Upper lobe of right lung (tissue), 1 donor: Measurements from ENCODE around the gene GNL3. TPM values are rescaled to one million over a fixed set of nuclear protein-coding genes. Genes with fewer than 3 reads are reported as not detected.
"Not testable (repeated sequence)": the region's sequence is repeated elsewhere in the genome, so short reads cannot be mapped to it uniquely, and the experiment has no call there.

Source experiments
- ATAC-seq: fragments of 200-7000 bp; cut with Tn5 transposase; one replicate; pipeline ENCODE4 v1.9.1; 2020; ENCODE audit warnings: mild to moderate bottlenecking, moderate library complexity
- DNase-seq: peaks from one replicate; pipeline ENCODE4 v3.0.0-alpha.2; 2020
- H3K27ac ChIP-seq: fragments of 200-600 bp; one replicate; pipeline ENCODE4 v1.8.0; 2022
- H3K27me3 ChIP-seq: fragments of 200-600 bp; one replicate; pipeline ENCODE4 v1.8.0; 2022; ENCODE audit warnings: mild to moderate bottlenecking
- H3K36me3 ChIP-seq: fragments of 200-600 bp; one replicate; pipeline ENCODE4 v1.8.0; 2022
- H3K4me1 ChIP-seq: fragments of 200-600 bp; one replicate; pipeline ENCODE4 v1.8.0; 2022
- H3K4me3 ChIP-seq: fragments of 200-600 bp; one replicate; pipeline ENCODE4 v1.8.0; 2022; ENCODE audit warnings: mild to moderate bottlenecking
- H3K9me3 ChIP-seq: fragments of 200-600 bp; one replicate; pipeline ENCODE4 v1.8.0; 2022
- intact Hi-C: fragments of 100-400 bp; cut with DNase I; formaldehyde crosslinking; loops from one replicate; pipeline ENCODE4 v1.11.0; 2022
- total RNA-seq: library from RNA; stranded (reverse); fragmentation: NEBNext Ultra II Directional; extraction: Animal tissue kit (Norgen Biotek cat#: 25700); gene quantifications from one replicate; pipeline ENCODE4 v1.2.1, GENCODE V29; 2021
- TF ChIP-seq, protein P1 (sequence below): fragments of 200-600 bp; IDR thresholded peaks from one replicate; pipeline ENCODE4 v1.8.0; 2022; ENCODE audit warnings: antibody characterized with exemption
- donor health status: DM: no; HTN: yes; CAD: no; lungs with severe emphysema.

The GNL3 gene
- total RNA-seq, 1 donor from 2014 or later, result 50.6 TPM

GRCh38 chr3:52719618-52720017, 33.8 kb downstream of the GNL3 start:
- DNase-seq (no peak), ATAC-seq (no peak)
- TF ChIP-seq, protein P1, sequence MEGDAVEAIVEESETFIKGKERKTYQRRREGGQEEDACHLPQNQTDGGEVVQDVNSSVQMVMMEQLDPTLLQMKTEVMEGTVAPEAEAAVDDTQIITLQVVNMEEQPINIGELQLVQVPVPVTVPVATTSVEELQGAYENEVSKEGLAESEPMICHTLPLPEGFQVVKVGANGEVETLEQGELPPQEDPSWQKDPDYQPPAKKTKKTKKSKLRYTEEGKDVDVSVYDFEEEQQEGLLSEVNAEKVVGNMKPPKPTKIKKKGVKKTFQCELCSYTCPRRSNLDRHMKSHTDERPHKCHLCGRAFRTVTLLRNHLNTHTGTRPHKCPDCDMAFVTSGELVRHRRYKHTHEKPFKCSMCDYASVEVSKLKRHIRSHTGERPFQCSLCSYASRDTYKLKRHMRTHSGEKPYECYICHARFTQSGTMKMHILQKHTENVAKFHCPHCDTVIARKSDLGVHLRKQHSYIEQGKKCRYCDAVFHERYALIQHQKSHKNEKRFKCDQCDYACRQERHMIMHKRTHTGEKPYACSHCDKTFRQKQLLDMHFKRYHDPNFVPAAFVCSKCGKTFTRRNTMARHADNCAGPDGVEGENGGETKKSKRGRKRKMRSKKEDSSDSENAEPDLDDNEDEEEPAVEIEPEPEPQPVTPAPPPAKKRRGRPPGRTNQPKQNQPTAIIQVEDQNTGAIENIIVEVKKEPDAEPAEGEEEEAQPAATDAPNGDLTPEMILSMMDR, result no peak
- H3K27me3 ChIP-seq, result no peaks in the 10 kb centered on the region
- intact Hi-C loops, result no loop called here
- H3K4me3 ChIP-seq, result no peak overlapping the region
- H3K4me1 ChIP-seq, result peaks cover 3% of the 10 kb centered on the region
- no peak overlapping the region for H3K27ac ChIP-seq
- H3K9me3 ChIP-seq, result no peaks in the 10 kb centered on the region
- no peaks in the 10 kb centered on the region for H3K36me3 ChIP-seq

GRCh38 chr3:52721002-52721729, 35.3 kb downstream of the GNL3 start:
- ATAC-seq, result peak; percentile 66
- H3K4me3 ChIP-seq, result no peak overlapping the region
- TF ChIP-seq, protein P1, result no peak
- H3K36me3 ChIP-seq, result no peaks in the 10 kb centered on the region
- no peak for DNase-seq
- H3K27ac ChIP-seq, result no peak overlapping the region
- no peaks in the 10 kb centered on the region for H3K9me3 ChIP-seq
- intact Hi-C loops, result no loop called here
- H3K4me1 ChIP-seq, result peaks cover 3% of the 10 kb centered on the region
- H3K27me3 ChIP-seq, result no peaks in the 10 kb centered on the region

- ATAC-seq (no peak), DNase-seq (no peak)
- Histone ChIP-seq H3K36me3 (no peaks in the 10 kb centered on the region), H3K27me3 (no peaks in the 10 kb centered on the region), H3K4me3 (no peak overlapping the region), H3K9me3 (no peaks in the 10 kb centered on the region), H3K27ac (no peak overlapping the region), H3K4me1 (peaks cover 3% of the 10 kb centered on the region)
- TF ChIP-seq, protein P1, result no peak
- intact Hi-C loops, result no loop called here
Measured at GRCh38 chr3:52721730-52722008, 35.8 kb downstream of the GNL3 start.

GRCh38 chr3:52722491-52722890, 36.7 kb downstream of the GNL3 start:
- no peak overlapping the region for H3K4me3 ChIP-seq
- intact Hi-C loops, result no loop called here
- ATAC-seq (no peak), DNase-seq (no peak)
- no peak overlapping the region for H3K27ac ChIP-seq
- H3K9me3 ChIP-seq, result no peaks in the 10 kb centered on the region
- H3K27me3 ChIP-seq, result no peaks in the 10 kb centered on the region
- peaks cover 3% of the 10 kb centered on the region for H3K4me1 ChIP-seq
- TF ChIP-seq, protein P1, result no peak
- no peaks in the 10 kb centered on the region for H3K36me3 ChIP-seq

- Histone ChIP-seq H3K4me3 (no peak overlapping the region), H3K9me3 (no peaks in the 10 kb centered on the region), H3K27me3 (no peaks in the 10 kb centered on the region), H3K27ac (no peak overlapping the region), H3K36me3 (no peaks in the 10 kb centered on the region), H3K4me1 (peaks cover 3% of the 10 kb centered on the region)
- TF ChIP-seq, protein P1, result no peak
- intact Hi-C loops, result no loop called here
- ATAC-seq (no peak), DNase-seq (no peak)
Measured at GRCh38 chr3:52723935-52724334, 38.1 kb downstream of the GNL3 start.

- no peaks in the 10 kb centered on the region for H3K27me3 ChIP-seq
- H3K36me3 ChIP-seq, result no peaks in the 10 kb centered on the region
- H3K27ac ChIP-seq, result no peak overlapping the region
- DNase-seq (no peak), ATAC-seq (no peak)
- H3K4me1 ChIP-seq, result peaks cover 3% of the 10 kb centered on the region
- TF ChIP-seq, protein P1, result no peak
- no peak overlapping the region for H3K4me3 ChIP-seq
- no peaks in the 10 kb centered on the region for H3K9me3 ChIP-seq
- intact Hi-C loops, result no loop called here
Measured at GRCh38 chr3:52724511-52724910, 38.7 kb downstream of the GNL3 start.

DNA sequence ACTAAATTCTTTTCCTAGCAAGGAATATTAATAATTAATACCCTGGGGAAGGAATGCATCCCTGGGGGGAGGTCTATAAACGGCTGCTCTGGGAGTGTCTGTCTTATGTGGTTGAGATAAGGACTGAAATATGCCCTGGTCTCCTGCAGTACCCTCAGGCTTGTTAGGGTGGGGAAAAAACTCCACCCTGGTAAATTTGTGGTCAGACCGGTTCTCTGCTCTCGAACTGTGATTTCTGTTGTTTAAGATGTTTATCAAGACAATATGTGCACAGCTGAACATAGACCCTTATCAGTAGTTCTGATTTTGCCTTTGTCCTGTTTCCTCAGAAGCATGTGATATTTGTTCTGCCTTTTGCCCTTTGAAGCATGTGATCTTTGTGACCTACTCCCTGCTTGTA, 42.9 kb downstream of the GNL3 start:
- DNase-seq, H3K27ac ChIP-seq, intact Hi-C loops, ATAC-seq, H3K4me3 ChIP-seq, H3K27me3 ChIP-seq, H3K4me1 ChIP-seq, H3K9me3 ChIP-seq: not testable (repeated sequence)
- H3K36me3 ChIP-seq, result peaks cover 24% of the 10 kb centered on the region
